SK-N-MC (cell line): ENCODE results near the gene TPM4.

ENCODE experiments used
- DNase-seq: peaks from one replicate; pipeline ENCODE4 v3.0.0-alpha.2; 2011; ENCODE audit warnings: low read depth, low spot score
- H3K27ac ChIP-seq: fragments of 200-600 bp; sonication (generic); 2 replicates; pipeline ENCODE4 v1.5.1; 2016; ENCODE audit warnings: mixed run types
- H3K36me3 ChIP-seq: fragments of 200-600 bp; sonication (generic); 2 replicates; pipeline ENCODE4 v1.6.1; 2017; ENCODE audit warnings: antibody characterized with exemption, low read length, mixed read lengths; ENCODE audit not compliant: insufficient read depth
- H3K4me3 ChIP-seq: fragments of 200-600 bp; sonication (generic); 2 replicates; pipeline ENCODE4 v1.5.1; 2016
- H3K9ac ChIP-seq: fragments of 200-600 bp; sonication (generic); 2 replicates; pipeline ENCODE4 v1.8.0; 2017; ENCODE audit warnings: mixed run types, mixed read lengths; ENCODE audit not compliant: insufficient read length
- H3K9me3 ChIP-seq: fragments of 200-600 bp; sonication (generic); 2 replicates; pipeline ENCODE4 v1.6.1; 2017; ENCODE audit warnings: low read depth, mild to moderate bottlenecking, antibody characterized with exemption, low read length, moderate library complexity, mixed read lengths
- EZH2 ChIP-seq: fragments of 200-600 bp; sonication (generic); IDR thresholded peaks from one replicate; pipeline ENCODE4 v1.6.1; 2017; ENCODE audit warnings: antibody characterized with exemption
- FOXP2 ChIP-seq: optimal IDR thresholded peaks from 2 replicates; pipeline ENCODE3; 2011; ENCODE audit warnings: mild to moderate bottlenecking, moderate library complexity; ENCODE audit not compliant: insufficient read depth; ENCODE audit errors: extremely low read length, control extremely low read depth
- POLR2AphosphoS5 ChIP-seq: IDR thresholded peaks from 2 replicates; pipeline ENCODE4 v1.6.1; 2012; ENCODE audit warnings: mild to moderate bottlenecking, low read depth, low read length, borderline replicate concordance

The TPM4 gene

GRCh38 chr19:16051254-16052025 is 24.9 kb upstream of the TPM4 start:
- Histone ChIP-seq H3K27ac (no peak overlapping the region), H3K36me3 (no peaks in the 10 kb centered on the region), H3K9ac (no peak overlapping the region), H3K4me3 (no peak overlapping the region), H3K9me3 (no peaks in the 10 kb centered on the region)
- TF ChIP-seq POLR2AphosphoS5 (no peak), FOXP2 (no peak), EZH2 (no peak)
- no peak for DNase-seq

GRCh38 chr19:16052353-16052752 is 23.9 kb upstream of the TPM4 start:
- DNase-seq: no peak
- Histone ChIP-seq H3K36me3 (no peaks in the 10 kb centered on the region), H3K4me3 (no peak overlapping the region), H3K9ac (no peak overlapping the region), H3K9me3 (no peaks in the 10 kb centered on the region), H3K27ac (no peak overlapping the region)
- TF ChIP-seq POLR2AphosphoS5: no peak

- no peak for DNase-seq
- Histone ChIP-seq H3K9me3 (no peaks in the 10 kb centered on the region), H3K27ac (no peak overlapping the region), H3K4me3 (no peak overlapping the region), H3K9ac (no peak overlapping the region), H3K36me3 (no peaks in the 10 kb centered on the region)
- TF ChIP-seq EZH2 (no peak), FOXP2 (no peak), POLR2AphosphoS5 (no peak)
These were observed 19.2 kb upstream of the TPM4 start for GRCh38 chr19:16057062-16057461.

GRCh38 chr19:16060294-16060693 is 16.0 kb upstream of the TPM4 start:
- TF ChIP-seq FOXP2: no peak
- TF ChIP-seq POLR2AphosphoS5: no peak
- TF ChIP-seq EZH2: no peak
- H3K4me3 ChIP-seq: no peak overlapping the region
- no peak overlapping the region for H3K27ac ChIP-seq
- no peak overlapping the region for H3K9ac ChIP-seq
- H3K36me3 ChIP-seq: no peaks in the 10 kb centered on the region
- H3K9me3 ChIP-seq: no peaks in the 10 kb centered on the region
- DNase-seq: no peak

- Histone ChIP-seq H3K36me3 (no peaks in the 10 kb centered on the region), H3K9ac (no peak overlapping the region), H3K27ac (no peak overlapping the region), H3K9me3 (no peaks in the 10 kb centered on the region), H3K4me3 (no peak overlapping the region)
- TF ChIP-seq FOXP2 (no peak), POLR2AphosphoS5 (no peak), EZH2 (no peak)
- no peak for DNase-seq
These were observed 14.4 kb upstream of the TPM4 start for GRCh38 chr19:16061943-16062342.

- H3K4me3 ChIP-seq: no peak overlapping the region
- H3K27ac ChIP-seq: no peak overlapping the region
- no peak for DNase-seq
- no peaks in the 10 kb centered on the region for H3K36me3 ChIP-seq
- H3K9ac ChIP-seq: no peak overlapping the region
- TF ChIP-seq FOXP2 (no peak), POLR2AphosphoS5 (no peak), EZH2 (no peak)
- no peaks in the 10 kb centered on the region for H3K9me3 ChIP-seq
These were observed 13.5 kb upstream of the TPM4 start for GRCh38 chr19:16062789-16063188.

GRCh38 chr19:16064209-16064889 is 11.9 kb upstream of the TPM4 start:
- TF ChIP-seq EZH2 (no peak), POLR2AphosphoS5 (no peak), FOXP2 (no peak)
- Histone ChIP-seq H3K36me3 (no peaks in the 10 kb centered on the region), H3K9ac (no peak overlapping the region), H3K9me3 (no peaks in the 10 kb centered on the region), H3K27ac (no peak overlapping the region), H3K4me3 (no peak overlapping the region)
- no peak for DNase-seq

GRCh38 chr19:16066611-16067104 is 9.6 kb upstream of the TPM4 start:
- DNase-seq: no peak
- Histone ChIP-seq H3K9ac (no peak overlapping the region), H3K9me3 (no peaks in the 10 kb centered on the region), H3K36me3 (no peaks in the 10 kb centered on the region), H3K27ac (no peak overlapping the region), H3K4me3 (no peak overlapping the region)
- TF ChIP-seq EZH2: no peak
- TF ChIP-seq POLR2AphosphoS5: no peak
